ENCODE data around the gene RGMA.

Gene RGMA

GRCh38 chr15:93102211-93102610, 13.2 kb upstream of the RGMA start:
- Histone ChIP-seq H3K4me3 (ENCODE audit: low read length in 2 of 2) (no peak overlapping the region), H3K9me3 (ENCODE audit: control insufficient read depth in 2 of 2, low read length in 2 of 2) (no peaks in the 10 kb centered on the region)

DNA sequence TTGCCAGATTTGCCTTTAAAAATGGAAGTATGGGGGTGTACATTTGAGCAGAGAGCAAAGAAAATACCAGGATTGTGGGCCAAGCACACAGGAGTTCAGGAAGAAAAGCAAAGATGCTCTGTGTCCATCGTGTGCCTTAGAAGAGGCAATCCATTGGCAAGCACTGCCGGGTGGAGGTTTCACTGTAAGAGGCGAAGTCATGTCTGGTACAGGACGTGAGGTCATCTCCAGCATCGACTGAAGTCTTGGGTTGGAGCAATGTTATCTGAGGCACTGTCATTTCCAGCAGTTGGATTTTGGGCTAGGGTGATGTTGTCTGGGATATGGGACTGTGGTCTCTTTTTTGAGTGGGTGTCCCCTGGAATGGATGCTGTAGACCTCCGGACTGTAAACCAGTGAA, 4.8 kb upstream of the RGMA start:
- H3K9me3 ChIP-seq (ENCODE audit: control insufficient read depth in 2 of 2, low read length in 2 of 2), result no peaks in the 10 kb centered on the region
- no peak overlapping the region for H3K9ac ChIP-seq (ENCODE audit: low read depth in 1 of 2, low read length in 2 of 2)
- H3K4me3 ChIP-seq (ENCODE audit: low read length in 2 of 2), result no peak overlapping the region
- no peak overlapping the region for H3K27ac ChIP-seq (ENCODE audit: low read depth in 2 of 2, low read length in 2 of 2)
- H3K36me3 ChIP-seq (ENCODE audit: control insufficient read depth in 2 of 2, insufficient read depth in 2 of 2, low read length in 2 of 2), result no peaks in the 10 kb centered on the region
- H3K4me1 ChIP-seq (ENCODE audit: control insufficient read depth in 2 of 2, insufficient read depth in 2 of 2, low read length in 2 of 2), result peaks cover 0 to 3% of the 10 kb centered on the region in 2 donors
- H3K27me3 ChIP-seq (ENCODE audit: control insufficient read depth in 2 of 2, insufficient read depth in 2 of 2, low read length in 2 of 2), result peaks cover 12 to 15% of the 10 kb centered on the region in 2 donors

More at GRCh38 chr15:93102211-93102610, 13.2 kb upstream of the RGMA start:
- H3K9ac ChIP-seq (ENCODE audit: low read depth in 1 of 2, low read length in 2 of 2), result no peak overlapping the region
- H3K4me1 ChIP-seq (ENCODE audit: control insufficient read depth in 2 of 2, insufficient read depth in 2 of 2, low read length in 2 of 2), result no peaks in the 10 kb centered on the region
- H3K36me3 ChIP-seq (ENCODE audit: control insufficient read depth in 2 of 2, insufficient read depth in 2 of 2, low read length in 2 of 2), result no peaks in the 10 kb centered on the region
- no peak overlapping the region for H3K27ac ChIP-seq (ENCODE audit: low read depth in 2 of 2, low read length in 2 of 2)
- peaks cover 0 to 2% of the 10 kb centered on the region in 2 donors for H3K27me3 ChIP-seq (ENCODE audit: control insufficient read depth in 2 of 2, insufficient read depth in 2 of 2, low read length in 2 of 2)

DNA sequence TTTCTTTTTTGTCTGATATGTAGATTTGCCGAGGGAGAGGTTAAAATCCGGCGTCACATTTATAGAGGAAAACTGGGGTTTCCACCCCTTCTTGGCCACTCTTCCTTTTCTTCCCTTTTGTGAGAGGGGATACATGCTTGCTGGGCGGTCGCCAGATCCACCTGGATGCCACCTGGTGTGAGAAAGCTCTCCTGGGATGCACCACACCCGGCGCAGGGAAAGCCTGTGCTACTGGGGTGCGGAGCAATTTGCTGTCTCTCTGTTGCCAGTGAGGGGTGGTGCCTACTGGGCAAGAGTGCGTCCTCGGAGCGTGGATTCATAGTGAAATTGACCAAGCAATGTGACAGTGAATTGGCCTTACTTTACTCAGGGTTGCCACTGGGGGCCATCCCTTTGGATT, 2.5 kb upstream of the RGMA start:
- no peaks in the 10 kb centered on the region for H3K9me3 ChIP-seq (ENCODE audit: control insufficient read depth in 2 of 2, low read length in 2 of 2)
- peaks cover 0 to 3% of the 10 kb centered on the region in 2 donors for H3K4me1 ChIP-seq (ENCODE audit: control insufficient read depth in 2 of 2, insufficient read depth in 2 of 2, low read length in 2 of 2)
- H3K9ac ChIP-seq (ENCODE audit: low read depth in 1 of 2, low read length in 2 of 2), result no peak overlapping the region
- peaks cover 25 to 28% of the 10 kb centered on the region in 2 donors for H3K27me3 ChIP-seq (ENCODE audit: control insufficient read depth in 2 of 2, insufficient read depth in 2 of 2, low read length in 2 of 2)
- H3K36me3 ChIP-seq (ENCODE audit: control insufficient read depth in 2 of 2, insufficient read depth in 2 of 2, low read length in 2 of 2), result no peaks in the 10 kb centered on the region
- no peak overlapping the region for H3K4me3 ChIP-seq (ENCODE audit: low read length in 2 of 2)
- H3K27ac ChIP-seq (ENCODE audit: low read depth in 2 of 2, low read length in 2 of 2), result no peak overlapping the region

- H3K36me3 ChIP-seq (ENCODE audit: control insufficient read depth in 2 of 2, insufficient read depth in 2 of 2, low read length in 2 of 2), result no peaks in the 10 kb centered on the region
- H3K27me3 ChIP-seq (ENCODE audit: control insufficient read depth in 2 of 2, insufficient read depth in 2 of 2, low read length in 2 of 2), result peaks cover 28 to 31% of the 10 kb centered on the region in 2 donors
- H3K9ac ChIP-seq (ENCODE audit: low read depth in 1 of 2, low read length in 2 of 2), result no peak overlapping the region
- no peaks in the 10 kb centered on the region for H3K9me3 ChIP-seq (ENCODE audit: control insufficient read depth in 2 of 2, low read length in 2 of 2)
- peaks cover 0 to 3% of the 10 kb centered on the region in 2 donors for H3K4me1 ChIP-seq (ENCODE audit: control insufficient read depth in 2 of 2, insufficient read depth in 2 of 2, low read length in 2 of 2)
- peak overlapping the region; percentile 15 to 43 for H3K4me3 ChIP-seq (ENCODE audit: low read length in 2 of 2)
- no peak overlapping the region for H3K27ac ChIP-seq (ENCODE audit: low read depth in 2 of 2, low read length in 2 of 2)
Measured at GRCh38 chr15:93089727-93090305, 805 bp upstream of the RGMA start.

DNA sequence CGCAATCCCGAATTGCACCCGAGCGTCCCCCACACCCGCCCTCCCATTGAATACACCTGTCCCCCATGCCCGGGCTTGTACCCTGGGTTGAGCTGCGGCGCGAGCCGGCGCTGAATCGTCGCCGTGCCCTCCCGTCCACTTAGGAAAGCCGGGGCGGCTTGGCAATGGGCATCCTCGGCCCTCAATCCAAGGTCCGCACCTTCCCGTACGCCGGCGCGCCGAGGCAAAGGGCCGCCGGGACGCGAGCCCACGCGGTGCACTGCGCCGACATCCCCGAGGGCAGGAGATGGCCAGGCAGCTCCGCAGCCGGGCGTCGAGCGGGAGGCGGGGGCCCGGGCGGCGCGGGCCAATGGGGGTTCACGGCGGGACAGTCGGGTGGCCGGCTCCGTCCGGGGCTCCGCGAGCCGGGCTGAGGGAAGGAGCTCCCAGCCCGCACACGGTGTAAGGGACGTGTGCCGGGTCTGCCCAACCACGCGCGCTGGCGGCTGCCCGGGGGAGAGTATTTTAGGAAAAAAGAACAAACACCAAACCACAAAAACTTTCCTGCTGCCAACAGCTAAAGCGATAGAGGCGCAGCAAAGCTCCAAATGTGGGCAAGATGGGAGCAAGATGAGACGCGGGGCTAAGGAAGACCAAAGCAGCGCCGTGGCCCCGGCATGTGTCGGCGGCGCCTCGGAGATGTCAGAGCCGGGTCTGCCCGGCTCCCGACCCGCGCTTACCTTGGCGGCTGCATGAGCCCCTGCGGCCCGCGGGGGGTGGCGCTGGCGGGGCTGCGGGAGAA, 621 bp downstream of the RGMA start:
- peak overlapping the region in 1 of 2 donors; percentile 14 for H3K9ac ChIP-seq (ENCODE audit: low read depth in 1 of 2, low read length in 2 of 2)

GRCh38 chr15:93087825-93088199, 1.2 kb downstream of the RGMA start:
- Histone ChIP-seq H3K4me1 (ENCODE audit: control insufficient read depth in 2 of 2, insufficient read depth in 2 of 2, low read length in 2 of 2) (peaks cover 0 to 3% of the 10 kb centered on the region in 2 donors), H3K27ac (ENCODE audit: low read depth in 2 of 2, low read length in 2 of 2) (no peak overlapping the region), H3K9ac (ENCODE audit: low read depth in 1 of 2, low read length in 2 of 2) (no peak overlapping the region), H3K4me3 (ENCODE audit: low read length in 2 of 2) (peak overlapping the region; percentile 39 to 62), H3K27me3 (ENCODE audit: control insufficient read depth in 2 of 2, insufficient read depth in 2 of 2, low read length in 2 of 2) (peaks cover 28 to 33% of the 10 kb centered on the region in 2 donors), H3K36me3 (ENCODE audit: control insufficient read depth in 2 of 2, insufficient read depth in 2 of 2, low read length in 2 of 2) (no peaks in the 10 kb centered on the region), H3K9me3 (ENCODE audit: control insufficient read depth in 2 of 2, low read length in 2 of 2) (no peaks in the 10 kb centered on the region)

More for the DNA sequence above, 621 bp downstream of the RGMA start:
- Histone ChIP-seq H3K36me3 (ENCODE audit: control insufficient read depth in 2 of 2, insufficient read depth in 2 of 2, low read length in 2 of 2) (no peaks in the 10 kb centered on the region), H3K27ac (ENCODE audit: low read depth in 2 of 2, low read length in 2 of 2) (peak overlapping the region; percentile 40), H3K4me1 (ENCODE audit: control insufficient read depth in 2 of 2, insufficient read depth in 2 of 2, low read length in 2 of 2) (peaks cover 0 to 3% of the 10 kb centered on the region in 2 donors), H3K4me3 (ENCODE audit: low read length in 2 of 2) (peak overlapping the region; percentile 39 to 62), H3K9me3 (ENCODE audit: control insufficient read depth in 2 of 2, low read length in 2 of 2) (no peaks in the 10 kb centered on the region), H3K27me3 (ENCODE audit: control insufficient read depth in 2 of 2, insufficient read depth in 2 of 2, low read length in 2 of 2) (peaks cover 28 to 33% of the 10 kb centered on the region in 2 donors)

DNA sequence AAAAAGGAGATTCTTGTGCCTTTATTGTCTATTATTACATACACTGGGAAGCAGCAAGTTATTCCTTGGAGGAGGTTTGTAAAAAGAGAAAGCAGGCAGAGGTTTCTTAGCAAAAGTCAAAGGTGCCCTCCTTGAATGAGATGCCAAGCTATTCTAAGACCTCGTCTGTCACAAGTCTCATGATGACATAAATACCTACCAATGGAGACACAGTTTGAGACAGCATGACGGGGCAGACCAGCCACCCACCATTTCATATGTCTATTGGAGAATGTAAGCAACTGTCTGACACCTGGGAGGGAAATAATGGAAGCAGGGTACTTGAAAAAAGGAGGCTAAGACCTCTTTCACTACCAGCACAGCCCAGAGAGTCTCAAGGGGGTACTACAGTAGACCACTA, 2.2 kb downstream of the RGMA start:
- Histone ChIP-seq H3K36me3 (ENCODE audit: control insufficient read depth in 2 of 2, insufficient read depth in 2 of 2, low read length in 2 of 2) (no peaks in the 10 kb centered on the region), H3K27me3 (ENCODE audit: control insufficient read depth in 2 of 2, insufficient read depth in 2 of 2, low read length in 2 of 2) (peaks cover 26 to 33% of the 10 kb centered on the region in 2 donors), H3K4me1 (ENCODE audit: control insufficient read depth in 2 of 2, insufficient read depth in 2 of 2, low read length in 2 of 2) (peaks cover 0 to 3% of the 10 kb centered on the region in 2 donors), H3K9me3 (ENCODE audit: control insufficient read depth in 2 of 2, low read length in 2 of 2) (no peaks in the 10 kb centered on the region), H3K27ac (ENCODE audit: low read depth in 2 of 2, low read length in 2 of 2) (no peak overlapping the region), H3K4me3 (ENCODE audit: low read length in 2 of 2) (no peak overlapping the region), H3K9ac (ENCODE audit: low read depth in 1 of 2, low read length in 2 of 2) (no peak overlapping the region)

DNA sequence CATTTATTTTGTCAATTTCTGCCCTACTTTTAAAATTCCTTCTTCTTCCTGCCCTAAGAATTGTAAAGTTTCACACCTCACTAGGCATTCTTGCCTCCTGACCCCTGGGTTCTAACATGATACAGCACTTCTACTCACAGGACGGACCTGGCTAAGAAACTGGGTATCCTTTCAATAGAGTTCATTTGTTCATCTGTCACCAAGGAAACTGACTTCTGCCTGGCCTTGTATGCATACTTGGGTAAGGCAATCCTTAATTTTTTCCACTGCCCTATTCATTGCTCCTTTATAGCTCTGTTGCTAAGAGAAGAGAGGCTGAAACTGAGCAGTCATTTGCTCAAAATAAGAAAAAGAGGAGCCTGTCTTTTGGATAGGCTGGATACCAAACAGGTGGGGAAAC, 3.3 kb downstream of the RGMA start:
- Histone ChIP-seq H3K27ac (ENCODE audit: low read depth in 2 of 2, low read length in 2 of 2) (peak overlapping the region in 1 of 2 donors; percentile 20), H3K9ac (ENCODE audit: low read depth in 1 of 2, low read length in 2 of 2) (no peak overlapping the region), H3K4me3 (ENCODE audit: low read length in 2 of 2) (no peak overlapping the region), H3K27me3 (ENCODE audit: control insufficient read depth in 2 of 2, insufficient read depth in 2 of 2, low read length in 2 of 2) (peaks cover 25 to 32% of the 10 kb centered on the region in 2 donors), H3K36me3 (ENCODE audit: control insufficient read depth in 2 of 2, insufficient read depth in 2 of 2, low read length in 2 of 2) (no peaks in the 10 kb centered on the region), H3K9me3 (ENCODE audit: control insufficient read depth in 2 of 2, low read length in 2 of 2) (no peaks in the 10 kb centered on the region), H3K4me1 (ENCODE audit: control insufficient read depth in 2 of 2, insufficient read depth in 2 of 2, low read length in 2 of 2) (peaks cover 0 to 3% of the 10 kb centered on the region in 2 donors)

DNA sequence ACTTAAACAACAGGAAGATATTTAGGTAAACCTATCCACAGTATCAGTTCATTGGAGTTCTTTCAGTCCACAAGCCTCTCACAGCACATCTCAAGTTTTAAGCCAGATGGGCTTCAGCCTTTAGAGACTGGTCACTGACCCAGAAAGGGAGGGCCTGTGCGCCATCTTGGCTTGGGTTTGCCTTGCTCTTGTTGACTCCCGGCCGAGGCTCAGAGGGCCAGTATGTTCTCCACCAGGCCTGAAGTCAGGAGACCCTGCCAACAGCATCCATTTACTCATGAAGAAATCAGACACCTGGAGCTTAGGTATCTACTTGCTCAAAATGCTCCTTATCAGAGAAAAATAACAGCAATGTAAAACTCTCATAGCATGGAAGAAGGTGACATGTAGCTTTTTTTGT, 6.2 kb downstream of the RGMA start:
- Histone ChIP-seq H3K27ac (ENCODE audit: low read depth in 2 of 2, low read length in 2 of 2) (no peak overlapping the region), H3K27me3 (ENCODE audit: control insufficient read depth in 2 of 2, insufficient read depth in 2 of 2, low read length in 2 of 2) (peaks cover 13 to 17% of the 10 kb centered on the region in 2 donors), H3K9ac (ENCODE audit: low read depth in 1 of 2, low read length in 2 of 2) (no peak overlapping the region), H3K4me3 (ENCODE audit: low read length in 2 of 2) (no peak overlapping the region), H3K4me1 (ENCODE audit: control insufficient read depth in 2 of 2, insufficient read depth in 2 of 2, low read length in 2 of 2) (no peaks in the 10 kb centered on the region), H3K36me3 (ENCODE audit: control insufficient read depth in 2 of 2, insufficient read depth in 2 of 2, low read length in 2 of 2) (no peaks in the 10 kb centered on the region), H3K9me3 (ENCODE audit: control insufficient read depth in 2 of 2, low read length in 2 of 2) (no peaks in the 10 kb centered on the region)

GRCh38 chr15:93081399-93081798, 7.6 kb downstream of the RGMA start:
- Histone ChIP-seq H3K27me3 (ENCODE audit: control insufficient read depth in 2 of 2, insufficient read depth in 2 of 2, low read length in 2 of 2) (peaks cover 3 to 5% of the 10 kb centered on the region in 2 donors), H3K4me1 (ENCODE audit: control insufficient read depth in 2 of 2, insufficient read depth in 2 of 2, low read length in 2 of 2) (no peaks in the 10 kb centered on the region), H3K9ac (ENCODE audit: low read depth in 1 of 2, low read length in 2 of 2) (no peak overlapping the region), H3K36me3 (ENCODE audit: control insufficient read depth in 2 of 2, insufficient read depth in 2 of 2, low read length in 2 of 2) (no peaks in the 10 kb centered on the region), H3K4me3 (ENCODE audit: low read length in 2 of 2) (no peak overlapping the region), H3K9me3 (ENCODE audit: control insufficient read depth in 2 of 2, low read length in 2 of 2) (no peaks in the 10 kb centered on the region), H3K27ac (ENCODE audit: low read depth in 2 of 2, low read length in 2 of 2) (no peak overlapping the region)

Measured in mucosa of rectum (tissue), 2 donors.